ENCODE measurements around the gene FAM193B. TPM values are rescaled to one million over a fixed set of nuclear protein-coding genes. Genes with fewer than 3 reads are reported as not detected.
A peak's percentile ranks its signal among the peaks of the same experiment; 100 is the strongest.

Gene FAM193B
- total RNA-seq, 3 donors from 2014 or later: 35.4 to 81.5 (median 77.0) TPM

DNA sequence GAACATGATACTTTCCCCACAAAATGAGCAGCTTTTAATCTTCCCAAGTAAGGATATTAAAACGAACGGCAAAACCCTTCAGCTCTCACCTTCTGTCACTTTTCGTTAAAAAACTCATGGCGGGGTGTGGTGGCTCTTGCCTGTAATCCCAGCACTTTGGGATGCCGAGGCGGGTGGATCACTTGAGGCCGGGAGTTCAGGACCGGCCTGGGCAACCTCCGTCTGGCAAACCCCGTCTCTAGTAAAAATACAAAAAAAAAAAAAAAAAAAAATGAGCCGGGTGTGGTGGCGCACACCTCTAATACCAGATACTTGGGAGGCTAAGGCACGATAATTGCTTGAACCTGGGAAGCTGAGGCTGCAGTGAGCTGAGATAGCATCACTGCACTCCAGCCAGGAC is 38.5 kb upstream of the FAM193B start:
- DNase-seq (ENCODE audit: low spot score in 2 of 2): no peak
- intact Hi-C loops (cut with DNase I; ENCODE audit: low total_unique reads): no loop called here
- H3K4me1 ChIP-seq: peaks cover 0 to 10% of the 10 kb centered on the region in 2 donors
- peak overlapping the region; percentile 98 to 100 (median 98) for H3K4me3 ChIP-seq
- TF ChIP-seq POLR2A (IDR thresholded peaks at IDR 0.05) (no peak), POLR2AphosphoS5 (IDR thresholded peaks at IDR 0.05) (no peak)
- TF ChIP-seq, protein P1, sequence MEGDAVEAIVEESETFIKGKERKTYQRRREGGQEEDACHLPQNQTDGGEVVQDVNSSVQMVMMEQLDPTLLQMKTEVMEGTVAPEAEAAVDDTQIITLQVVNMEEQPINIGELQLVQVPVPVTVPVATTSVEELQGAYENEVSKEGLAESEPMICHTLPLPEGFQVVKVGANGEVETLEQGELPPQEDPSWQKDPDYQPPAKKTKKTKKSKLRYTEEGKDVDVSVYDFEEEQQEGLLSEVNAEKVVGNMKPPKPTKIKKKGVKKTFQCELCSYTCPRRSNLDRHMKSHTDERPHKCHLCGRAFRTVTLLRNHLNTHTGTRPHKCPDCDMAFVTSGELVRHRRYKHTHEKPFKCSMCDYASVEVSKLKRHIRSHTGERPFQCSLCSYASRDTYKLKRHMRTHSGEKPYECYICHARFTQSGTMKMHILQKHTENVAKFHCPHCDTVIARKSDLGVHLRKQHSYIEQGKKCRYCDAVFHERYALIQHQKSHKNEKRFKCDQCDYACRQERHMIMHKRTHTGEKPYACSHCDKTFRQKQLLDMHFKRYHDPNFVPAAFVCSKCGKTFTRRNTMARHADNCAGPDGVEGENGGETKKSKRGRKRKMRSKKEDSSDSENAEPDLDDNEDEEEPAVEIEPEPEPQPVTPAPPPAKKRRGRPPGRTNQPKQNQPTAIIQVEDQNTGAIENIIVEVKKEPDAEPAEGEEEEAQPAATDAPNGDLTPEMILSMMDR (IDR thresholded peaks at IDR 0.05): no peak
- no peaks in the 10 kb centered on the region for H3K9me3 ChIP-seq
- H3K27ac ChIP-seq: peak overlapping the region in 1 of 2 donors; percentile 92
- no peaks in the 10 kb centered on the region for H3K36me3 ChIP-seq
- no peaks in the 10 kb centered on the region for H3K27me3 ChIP-seq

DNA sequence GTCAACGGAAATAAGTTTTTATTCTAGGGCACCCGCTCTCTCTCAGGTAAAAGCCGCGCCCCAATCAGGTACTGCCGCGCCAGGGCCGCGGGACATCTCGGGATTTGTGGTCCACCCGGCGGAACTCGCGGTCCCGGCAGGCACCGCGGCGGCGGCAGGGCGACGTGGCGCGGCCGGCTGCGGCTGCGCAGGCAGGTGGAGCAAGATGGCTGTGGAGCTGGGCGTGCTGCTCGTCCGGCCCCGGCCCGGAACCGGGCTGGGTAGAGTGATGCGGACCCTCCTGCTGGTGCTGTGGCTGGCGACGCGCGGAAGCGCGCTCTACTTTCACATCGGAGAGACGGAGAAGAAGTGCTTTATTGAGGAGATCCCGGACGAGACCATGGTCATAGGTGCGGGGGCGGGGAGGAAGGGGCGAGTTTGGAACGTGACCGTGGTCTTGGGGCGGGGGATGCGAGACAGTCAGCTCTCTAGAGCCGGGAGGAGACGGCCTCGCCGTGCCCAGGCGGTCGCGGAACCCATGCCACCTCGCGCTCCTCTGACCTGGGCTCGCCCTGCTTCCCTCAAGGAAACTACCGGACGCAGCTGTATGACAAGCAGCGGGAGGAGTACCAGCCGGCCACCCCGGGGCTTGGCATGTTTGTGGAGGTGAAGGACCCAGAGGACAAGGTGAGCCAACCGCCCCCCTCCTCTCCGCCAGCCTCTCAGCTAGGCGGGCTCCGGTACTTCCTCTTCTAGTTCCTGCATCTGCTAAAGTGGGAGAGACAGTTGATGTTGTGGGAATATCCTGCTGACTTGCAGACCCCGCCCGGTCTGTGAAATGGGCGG is 37.9 kb upstream of the FAM193B start, which contains the start of gene TMED9:
TMED9 (plus strand) TSS at position 194 of the 825 bp plus-strand sequence; CDS start at position 206, 12 bp downstream.
- Histone ChIP-seq H3K4me3 (peak within 1 kb of the TSS; percentile 98 to 100 (median 98)), H3K27me3 (no peaks in the 10 kb centered on the region), H3K4me1 (peaks cover 0 to 10% of the 10 kb centered on the region in 2 donors), H3K9me3 (no peaks in the 10 kb centered on the region), H3K36me3 (no peaks in the 10 kb centered on the region), H3K27ac (peak within 1 kb of the TSS; percentile 84 to 92)
- intact Hi-C loops (cut with DNase I; ENCODE audit: low total_unique reads): no loop called here
- peak; percentile 81 to 84 for DNase-seq (ENCODE audit: low spot score in 2 of 2)
- TF ChIP-seq POLR2A (IDR thresholded peaks at IDR 0.05) (peak; percentile 69), POLR2AphosphoS5 (IDR thresholded peaks at IDR 0.05) (peak; percentile 75 to 90 (median 80))
- TF ChIP-seq, protein P1 (IDR thresholded peaks at IDR 0.05): no peak

DNA sequence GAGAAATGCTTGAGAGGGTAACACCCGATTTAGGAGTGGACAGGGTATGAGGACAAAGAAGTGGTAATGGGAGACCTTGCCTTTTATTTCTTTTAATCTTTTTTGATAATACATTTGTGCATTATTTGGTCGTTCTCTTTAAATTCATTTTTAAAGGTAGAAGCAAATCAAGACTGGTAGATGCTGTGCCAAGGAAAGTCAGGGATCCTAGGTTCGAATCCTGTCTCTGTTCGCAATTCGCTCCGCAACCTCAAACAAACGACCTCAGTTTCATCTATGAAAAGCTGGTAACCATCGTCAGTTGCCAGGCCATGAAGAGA is 37.3 kb upstream of the FAM193B start:
- no peak for DNase-seq (ENCODE audit: low spot score in 2 of 2)
- peak overlapping the region; percentile 84 to 92 for H3K27ac ChIP-seq
- H3K36me3 ChIP-seq: no peaks in the 10 kb centered on the region
- no peaks in the 10 kb centered on the region for H3K27me3 ChIP-seq
- H3K9me3 ChIP-seq: no peaks in the 10 kb centered on the region
- peak overlapping the region; percentile 98 to 100 (median 98) for H3K4me3 ChIP-seq
- intact Hi-C loops (cut with DNase I; ENCODE audit: low total_unique reads): no loop called here
- TF ChIP-seq, protein P1 (IDR thresholded peaks at IDR 0.05): no peak
- TF ChIP-seq POLR2A (IDR thresholded peaks at IDR 0.05) (no peak), POLR2AphosphoS5 (IDR thresholded peaks at IDR 0.05) (no peak)
- H3K4me1 ChIP-seq: peaks cover 0 to 10% of the 10 kb centered on the region in 2 donors

DNA sequence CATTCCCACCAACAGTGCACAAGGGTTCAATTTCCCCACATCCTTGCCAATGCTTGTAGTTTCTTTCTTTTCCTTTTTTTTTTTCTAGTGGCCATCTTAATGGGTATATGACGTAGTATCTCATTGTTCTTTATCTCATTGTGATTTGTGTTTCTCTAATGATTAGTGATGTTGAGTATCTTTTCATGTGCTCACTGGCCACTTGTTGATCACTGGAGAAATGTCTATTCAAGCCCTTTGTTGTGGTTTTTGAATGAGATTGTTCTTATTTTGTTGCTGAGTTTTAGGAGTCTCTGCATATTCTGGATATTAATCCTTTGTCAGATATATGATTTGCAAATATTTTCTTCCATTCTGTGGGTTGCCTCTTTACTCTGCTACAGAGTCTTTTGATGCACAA is 36.0 kb upstream of the FAM193B start:
- DNase-seq (ENCODE audit: low spot score in 2 of 2): no peak
- Histone ChIP-seq H3K9me3 (no peaks in the 10 kb centered on the region), H3K27ac (no peak overlapping the region), H3K36me3 (no peaks in the 10 kb centered on the region), H3K4me1 (peaks cover 0 to 10% of the 10 kb centered on the region in 2 donors), H3K4me3 (no peak overlapping the region), H3K27me3 (no peaks in the 10 kb centered on the region)
- no peak for TF ChIP-seq POLR2AphosphoS5 (IDR thresholded peaks at IDR 0.05)
- no peak for TF ChIP-seq POLR2A (IDR thresholded peaks at IDR 0.05)
- TF ChIP-seq, protein P1 (IDR thresholded peaks at IDR 0.05): no peak
- intact Hi-C loops (cut with DNase I; ENCODE audit: low total_unique reads): no loop called here

DNA sequence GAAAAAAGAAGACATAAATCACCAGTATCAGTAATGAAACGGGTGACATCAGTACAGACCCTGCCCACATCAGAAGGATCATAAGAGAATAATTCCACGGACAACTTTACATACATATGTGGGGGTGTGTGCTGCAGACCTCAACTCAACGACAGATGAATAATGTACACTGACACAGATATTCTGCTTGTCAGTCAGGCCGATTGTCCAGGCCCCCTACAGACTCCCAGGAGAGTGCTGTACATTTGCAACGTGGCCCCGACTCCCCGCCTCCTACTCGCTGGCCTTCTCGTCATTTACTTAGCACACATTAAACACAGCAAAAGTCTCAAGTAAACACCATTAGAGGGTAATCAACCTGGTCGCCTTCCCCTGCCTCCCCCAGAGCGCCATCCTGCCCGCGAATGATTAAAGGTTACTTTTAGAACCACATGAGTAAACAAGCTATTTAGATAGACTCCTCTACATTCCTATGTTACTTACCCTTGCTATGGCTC is 34.1 kb upstream of the FAM193B start:
- no peak overlapping the region for H3K4me3 ChIP-seq
- no peak overlapping the region for H3K27ac ChIP-seq
- intact Hi-C loops (cut with DNase I; ENCODE audit: low total_unique reads): no loop called here
- no peaks in the 10 kb centered on the region for H3K9me3 ChIP-seq
- TF ChIP-seq, protein P1 (IDR thresholded peaks at IDR 0.05): no peak
- TF ChIP-seq POLR2AphosphoS5 (IDR thresholded peaks at IDR 0.05): no peak
- no peak for TF ChIP-seq POLR2A (IDR thresholded peaks at IDR 0.05)
- H3K36me3 ChIP-seq: no peaks in the 10 kb centered on the region
- DNase-seq (ENCODE audit: low spot score in 2 of 2): no peak
- H3K27me3 ChIP-seq: no peaks in the 10 kb centered on the region
- peaks cover 0 to 8% of the 10 kb centered on the region in 2 donors for H3K4me1 ChIP-seq
